Adrenal gland (tissue), 5 donors: ENCODE measurements around the gene HIVEP3.

Experiments
- POLR2A ChIP-seq, 2 donors: fragments of 450-650 bp; IDR thresholded peaks; one replicate each; pipeline ENCODE4 v1.6.1; 2017; ENCODE audit warnings: antibody characterized with exemption in 2 of 2, mild to moderate bottlenecking in 2 of 2, moderate library complexity in 1 of 2
- TF ChIP-seq, protein P1 (sequence below), 6 experiments: fragments of 450-650 bp in 4 of 6; fragments of 200-600 bp in 2 of 6; sonication (generic) in 1 of 6; IDR thresholded peaks; 1 replicate in 5 of 6; 2 replicates in 1 of 6; pipeline versions ENCODE4 v1.5.1 to v1.8.0; 2016 to 2021; ENCODE audit warnings: antibody characterized with exemption in 6 of 6, mild to moderate bottlenecking in 2 of 6, moderate library complexity in 1 of 6
- donor health status: DM: no; HTN: no; CAD: no.

DNA sequence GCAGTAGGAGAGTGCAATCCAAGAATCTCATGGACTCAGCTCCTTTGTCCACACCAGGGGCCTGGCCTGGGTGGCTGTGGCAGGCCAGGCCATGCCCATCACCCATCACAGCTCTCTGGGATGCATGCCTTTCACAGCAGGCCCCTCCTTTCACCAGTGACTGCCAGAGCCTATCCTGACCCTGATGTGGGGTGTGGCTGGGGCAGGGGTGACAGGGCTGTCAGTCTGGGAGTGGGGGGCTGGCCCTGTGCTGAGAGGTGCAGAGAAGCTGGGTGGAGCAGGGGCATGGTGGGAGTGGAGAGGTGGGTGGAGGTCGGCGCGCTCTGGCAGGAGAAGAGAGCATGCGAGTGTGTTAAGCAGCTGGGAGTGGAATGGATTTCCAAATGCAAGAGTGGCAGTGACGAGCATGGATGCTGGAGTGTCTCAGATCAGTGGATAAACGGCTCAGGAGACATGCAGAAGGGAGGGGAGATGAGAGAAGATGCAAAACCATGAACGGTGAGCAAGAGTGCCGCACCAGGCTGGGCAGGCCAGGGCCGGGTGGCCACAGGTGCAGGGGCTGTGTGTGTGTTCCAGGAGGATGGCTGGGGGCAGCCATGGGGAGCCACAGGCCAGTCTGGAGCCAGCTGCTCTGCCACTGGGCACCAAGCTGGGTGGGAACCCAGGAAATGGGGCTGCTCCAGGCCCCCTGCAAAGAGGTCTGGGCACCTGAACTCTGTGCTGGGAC, 394.6 kb downstream of the HIVEP3 start:
- TF ChIP-seq, protein P1, sequence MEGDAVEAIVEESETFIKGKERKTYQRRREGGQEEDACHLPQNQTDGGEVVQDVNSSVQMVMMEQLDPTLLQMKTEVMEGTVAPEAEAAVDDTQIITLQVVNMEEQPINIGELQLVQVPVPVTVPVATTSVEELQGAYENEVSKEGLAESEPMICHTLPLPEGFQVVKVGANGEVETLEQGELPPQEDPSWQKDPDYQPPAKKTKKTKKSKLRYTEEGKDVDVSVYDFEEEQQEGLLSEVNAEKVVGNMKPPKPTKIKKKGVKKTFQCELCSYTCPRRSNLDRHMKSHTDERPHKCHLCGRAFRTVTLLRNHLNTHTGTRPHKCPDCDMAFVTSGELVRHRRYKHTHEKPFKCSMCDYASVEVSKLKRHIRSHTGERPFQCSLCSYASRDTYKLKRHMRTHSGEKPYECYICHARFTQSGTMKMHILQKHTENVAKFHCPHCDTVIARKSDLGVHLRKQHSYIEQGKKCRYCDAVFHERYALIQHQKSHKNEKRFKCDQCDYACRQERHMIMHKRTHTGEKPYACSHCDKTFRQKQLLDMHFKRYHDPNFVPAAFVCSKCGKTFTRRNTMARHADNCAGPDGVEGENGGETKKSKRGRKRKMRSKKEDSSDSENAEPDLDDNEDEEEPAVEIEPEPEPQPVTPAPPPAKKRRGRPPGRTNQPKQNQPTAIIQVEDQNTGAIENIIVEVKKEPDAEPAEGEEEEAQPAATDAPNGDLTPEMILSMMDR (IDR thresholded peaks at IDR 0.05), result no peak
- TF ChIP-seq POLR2A (IDR thresholded peaks at IDR 0.05), result no peak
